HepG2 (cell line): Measurements from ENCODE around the gene GCG. TPM values are rescaled to one million over a fixed set of nuclear protein-coding genes. Genes with fewer than 3 reads are reported as not detected.

Experiments used
- ATAC-seq: fragments of 200-7000 bp; cut with Tn5 transposase; 3 replicates; pipeline ENCODE4 v1.9.1; 2020; ENCODE audit warnings: mild to moderate bottlenecking, moderate library complexity
- BruUV-seq: library from RNA; stranded (reverse); fragments of 400-500 nt; replicated peaks from 2 replicates; lab custom pipeline; 2021; lab: Mats Ljungman, UMichigan
- CTCF ChIA-PET: fragments of 300-600 bp; formaldehyde crosslinking; extraction: SDS; loops from one replicate; lab custom pipeline; 2021; ENCODE audit warnings: low total read pairs, inconsistent platforms, low intra/inter-chr PET ratio; lab: Yijun Ruan, JAX
- POLR2A ChIA-PET: fragments of 350-600 bp; sonication (Branson Sonifier 250); formaldehyde crosslinking; loops from one replicate; lab custom pipeline; 2020; ENCODE audit warnings: antibody characterized with exemption, inconsistent platforms; lab: Yijun Ruan, JAX
- DNase-seq: peaks from one replicate; pipeline ENCODE4 v3.0.0-alpha.2; 2015; ENCODE audit warnings: low spot score
- FAIRE-seq: peaks from 3 replicates; lab custom pipeline; 2011; peaks lifted over from hg19 to GRCh38; lab: Jason Lieb, UNC
- H2AFZ ChIP-seq: one replicate; pipeline ENCODE4 v1.6.1; 2011; ENCODE audit warnings: low read length, inconsistent platforms
- H3K27ac ChIP-seq: fragments of 300-600 bp; 3 replicates; pipeline ENCODE4 v1.8.0; 2011; ENCODE audit warnings: mixed run types, mild to moderate bottlenecking, mixed read lengths, low read length, inconsistent platforms; ENCODE audit not compliant: insufficient read depth; ENCODE audit errors: extremely low read length
- H3K27me3 ChIP-seq, 2 experiments: fragments of 200-600 bp in 1 of 2; 2 replicates in 1 of 2; 3 replicates in 1 of 2; pipeline versions ENCODE4 v1.6.0 to v1.8.0; 2011; ENCODE audit warnings: low read length in 2 of 2, mild to moderate bottlenecking in 2 of 2, moderate library complexity in 2 of 2, inconsistent platforms in 1 of 2; ENCODE audit not compliant: insufficient read depth in 2 of 2, control insufficient read depth in 1 of 2
- H3K36me3 ChIP-seq, 2 experiments: fragments of 200-600 bp in 1 of 2; replicated peaks in 1 of 2; 2 replicates in 1 of 2; 3 replicates in 1 of 2; pipeline versions ENCODE4 v1.5.1 to v1.8.0; 2011; ENCODE audit warnings: low read length in 2 of 2, inconsistent platforms in 1 of 2; ENCODE audit not compliant: insufficient read depth in 2 of 2, control insufficient read depth in 1 of 2
- H3K4me1 ChIP-seq: 2 replicates; pipeline ENCODE4 v1.5.1; 2012; ENCODE audit warnings: low read length, inconsistent platforms; ENCODE audit not compliant: insufficient read depth
- H3K4me2 ChIP-seq: 2 replicates; pipeline ENCODE4 v1.6.0; 2011; ENCODE audit warnings: low read depth, low read length, inconsistent platforms
- H3K4me3 ChIP-seq, 3 experiments: fragments of 200-600 bp in 1 of 3; sonication (generic), shearing (Covaris generic) in 1 of 3; replicated peaks in 1 of 3; 2 replicates each; pipeline ENCODE4 v1.5.1; 2011 to 2016; ENCODE audit warnings: low read length in 3 of 3, inconsistent platforms in 2 of 3, low read depth in 2 of 3, mild to moderate bottlenecking in 2 of 3, control low read depth in 1 of 3, mixed read lengths in 1 of 3; ENCODE audit not compliant: insufficient read depth in 1 of 3
- H3K79me2 ChIP-seq: one replicate; pipeline ENCODE4 v1.6.1; 2011; ENCODE audit warnings: low read length, inconsistent platforms; ENCODE audit not compliant: insufficient read depth
- H3K9ac ChIP-seq: 2 replicates; pipeline ENCODE4 v1.6.0; 2011; ENCODE audit warnings: mild to moderate bottlenecking, low read depth, low read length, inconsistent platforms; ENCODE audit not compliant: insufficient read depth
- H3K9me3 ChIP-seq: 2 replicates; pipeline ENCODE4 v1.5.1; 2012; ENCODE audit warnings: mild to moderate bottlenecking, low read length
- H4K20me1 ChIP-seq: 2 replicates; pipeline ENCODE4 v1.6.0; 2011; ENCODE audit warnings: inconsistent platforms, mild to moderate bottlenecking, low read length, moderate library complexity; ENCODE audit not compliant: insufficient read depth
- GLI4 ChIP-seq: sonication (generic); formaldehyde crosslinking; IDR thresholded peaks from 2 replicates; pipeline ENCODE4 v1.5.1; 2020; ENCODE audit warnings: missing genetic modification reagents, mild to moderate bottlenecking, moderate library complexity, borderline replicate concordance
- MXI1 ChIP-seq: IDR thresholded peaks from 3 replicates; pipeline ENCODE4 v1.6.1; 2012; ENCODE audit warnings: low read depth, low read length, inconsistent platforms, borderline replicate concordance
- REXO4 ChIP-seq: sonication (generic); formaldehyde crosslinking; IDR thresholded peaks from 2 replicates; pipeline ENCODE4 v1.8.0; 2022; ENCODE audit warnings: missing genetic modification reagents, mild to moderate bottlenecking, borderline replicate concordance
- STAT5B ChIP-seq: sonication (generic); formaldehyde crosslinking; IDR thresholded peaks from 2 replicates; pipeline ENCODE4 v1.4.0; 2020; ENCODE audit warnings: missing genetic modification reagents
- ZMYM4 ChIP-seq: sonication (generic); formaldehyde crosslinking; IDR thresholded peaks from 2 replicates; pipeline ENCODE4 v1.8.1; 2023; ENCODE audit warnings: mild to moderate bottlenecking, missing genetic modification reagents
- ZNF337 ChIP-seq: sonication (generic); formaldehyde crosslinking; IDR thresholded peaks from 2 replicates; pipeline ENCODE4 v1.5.1; 2020; ENCODE audit warnings: missing genetic modification reagents, low read depth, mild to moderate bottlenecking, borderline replicate concordance
- ZNF552 ChIP-seq: sonication (generic); formaldehyde crosslinking; IDR thresholded peaks from 2 replicates; pipeline ENCODE4 v1.9.0; 2022; ENCODE audit warnings: missing genetic modification reagents, mild to moderate bottlenecking, borderline replicate concordance
- WGBS: methylation state at CpG from one replicate; pipeline ENCODE4 v1.1.6; 2017; ENCODE audit warnings: low lambda C conversion rate; 5-methylcytosine and 5-hydroxymethylcytosine counted together
- in situ Hi-C: cut with HindIII; loops from 2 replicates; pipeline ENCODE4 v1.10.0; 2017; ENCODE audit warnings: low pct_unique_long_range_greater_than_20kb; ENCODE audit not compliant: extremely low pct_ligation_motif_present
- intact Hi-C: fragments of 100-400 bp; cut with micrococcal nuclease; formaldehyde crosslinking; loops from one replicate; pipeline ENCODE4 v1.10.0; 2022; ENCODE audit not compliant: unreplicated experiment
- polyA plus RNA-seq, 8 experiments: library from polyadenylated mRNA; depleted of rRNA in 3 of 8; stranded (reverse) in 7 of 8; unstranded in 1 of 8; fragments of >200 nt; fragmentation: Illumina TruSeq in 4 of 8; extraction: Trizol in 4 of 8; gene quantifications; 2 replicates each; pipeline versions ENCODE4 v1.2.1 to v1.2.3, GENCODE V29; 2011 to 2016; ENCODE audit warnings: low read depth in 4 of 8, missing spikeins in 1 of 8, mixed read lengths in 1 of 8; ENCODE audit not compliant: insufficient read depth in 1 of 8
- total RNA-seq, 5 experiments: library from RNA; depleted of rRNA; stranded (reverse); fragments of >200 nt; fragmentation: Illumina TruSeq; extraction: Trizol; gene quantifications; 2 replicates each; pipeline ENCODE4 v1.2.3, GENCODE V29; 2016; ENCODE audit warnings: low read depth in 1 of 5
- TF ChIP-seq, protein P1 (sequence below): IDR thresholded peaks from 2 replicates; pipeline ENCODE4 v1.6.1; 2016; ENCODE audit warnings: missing genetic modification reagents, missing compliant biosample characterization
- TF ChIP-seq, protein P2 (sequence below): sonication (generic); formaldehyde crosslinking; IDR thresholded peaks from 2 replicates; pipeline ENCODE4 v1.9.0; 2021; ENCODE audit warnings: missing genetic modification reagents, borderline replicate concordance

GCG gene
- total and polyA plus RNA-seq, 2 of the 13 experiments (the other 11 are each of a cell fraction or from before 2014, with no cell fraction given): not detected

DNA sequence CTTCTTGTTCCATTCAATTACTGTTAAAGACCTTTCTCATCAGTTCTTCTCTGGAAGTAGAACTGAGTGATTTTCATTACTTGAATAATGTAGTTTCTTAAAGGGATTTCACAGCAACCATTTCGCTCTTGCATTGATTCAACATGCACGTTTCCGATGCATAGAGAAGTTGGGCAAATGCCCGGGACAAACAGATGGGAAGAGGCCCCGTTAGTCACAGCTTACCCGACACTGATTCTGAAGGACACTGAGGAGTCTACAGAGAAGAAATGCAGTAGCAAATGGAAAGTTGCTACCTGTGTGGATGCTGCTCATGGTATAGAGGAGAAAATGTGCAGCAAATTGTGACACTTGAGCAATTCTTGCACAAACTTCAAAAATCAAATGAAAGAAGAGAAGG lies 32.3 kb upstream of the GCG start:
- Histone ChIP-seq H3K9me3 (no peaks in the 10 kb centered on the region), H2AFZ (no peak overlapping the region), H3K36me3 (no peaks in the 10 kb centered on the region), H4K20me1 (no peaks in the 10 kb centered on the region), H3K9ac (no peak overlapping the region), H3K79me2 (no peaks in the 10 kb centered on the region), H3K27ac (no peak overlapping the region)
- 4% methylated on average over 6 of the region's 6 CpGs for WGBS
- no peak for ATAC-seq
- ChIA-PET CTCF (no interaction called here), POLR2A (no interaction called here)
- BruUV-seq: no TSS peak
- TF ChIP-seq ZNF552 (CRISPR knock-in tag): no peak
- TF ChIP-seq, protein P1, sequence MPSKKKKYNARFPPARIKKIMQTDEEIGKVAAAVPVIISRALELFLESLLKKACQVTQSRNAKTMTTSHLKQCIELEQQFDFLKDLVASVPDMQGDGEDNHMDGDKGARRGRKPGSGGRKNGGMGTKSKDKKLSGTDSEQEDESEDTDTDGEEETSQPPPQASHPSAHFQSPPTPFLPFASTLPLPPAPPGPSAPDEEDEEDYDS: no peak
- TF ChIP-seq ZMYM4 (CRISPR knock-in tag): no peak
- no peak for TF ChIP-seq ZNF337 (CRISPR knock-in tag)
- TF ChIP-seq MXI1: no peak
- TF ChIP-seq, protein P2, sequence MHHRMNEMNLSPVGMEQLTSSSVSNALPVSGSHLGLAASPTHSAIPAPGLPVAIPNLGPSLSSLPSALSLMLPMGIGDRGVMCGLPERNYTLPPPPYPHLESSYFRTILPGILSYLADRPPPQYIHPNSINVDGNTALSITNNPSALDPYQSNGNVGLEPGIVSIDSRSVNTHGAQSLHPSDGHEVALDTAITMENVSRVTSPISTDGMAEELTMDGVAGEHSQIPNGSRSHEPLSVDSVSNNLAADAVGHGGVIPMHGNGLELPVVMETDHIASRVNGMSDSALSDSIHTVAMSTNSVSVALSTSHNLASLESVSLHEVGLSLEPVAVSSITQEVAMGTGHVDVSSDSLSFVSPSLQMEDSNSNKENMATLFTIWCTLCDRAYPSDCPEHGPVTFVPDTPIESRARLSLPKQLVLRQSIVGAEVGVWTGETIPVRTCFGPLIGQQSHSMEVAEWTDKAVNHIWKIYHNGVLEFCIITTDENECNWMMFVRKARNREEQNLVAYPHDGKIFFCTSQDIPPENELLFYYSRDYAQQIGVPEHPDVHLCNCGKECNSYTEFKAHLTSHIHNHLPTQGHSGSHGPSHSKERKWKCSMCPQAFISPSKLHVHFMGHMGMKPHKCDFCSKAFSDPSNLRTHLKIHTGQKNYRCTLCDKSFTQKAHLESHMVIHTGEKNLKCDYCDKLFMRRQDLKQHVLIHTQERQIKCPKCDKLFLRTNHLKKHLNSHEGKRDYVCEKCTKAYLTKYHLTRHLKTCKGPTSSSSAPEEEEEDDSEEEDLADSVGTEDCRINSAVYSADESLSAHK: no peak
- TF ChIP-seq STAT5B (CRISPR knock-in tag): no peak
- no peak for TF ChIP-seq GLI4
- no peak for TF ChIP-seq REXO4 (CRISPR knock-in tag)
- TF ChIP-seq, all 625 proteins: peak for 0
- peaks cover 0 to 17% of the 10 kb centered on the region in 2 experiments; a peak in 2 of 5 replicates for H3K27me3 ChIP-seq
- in situ Hi-C loops (no loop called here), intact Hi-C loops (no loop called here)
- H3K4me3 ChIP-seq: no peak overlapping the region
- DNase-seq: no peak
- H3K4me1 ChIP-seq: no peaks in the 10 kb centered on the region
- H3K4me2 ChIP-seq: no peak overlapping the region
- FAIRE-seq: no peak
